Sigmoid colon (tissue), 7 donors: Measurements from ENCODE around the gene RXFP4. TPM values are rescaled to one million over a fixed set of nuclear protein-coding genes. Genes with fewer than 3 reads are reported as not detected.

Source experiments
- DNase-seq: peaks from one replicate; pipeline ENCODE4 v3.0.0-alpha.2; 2019
- H3K27ac ChIP-seq, 4 donors: fragments of 200-600 bp; sonication (generic); one replicate each; pipeline ENCODE4 v1.5.1; 2016 to 2019; ENCODE audit warnings: mild to moderate bottlenecking in 1 of 4
- H3K27me3 ChIP-seq, 3 donors: fragments of 200-600 bp; sonication (generic); one replicate each; pipeline ENCODE4 v1.5.1; 2019; ENCODE audit warnings: mild to moderate bottlenecking in 1 of 3
- H3K36me3 ChIP-seq, 4 donors: fragments of 200-600 bp; sonication (generic); one replicate each; pipeline ENCODE4 v1.5.1; 2016 to 2019
- H3K4me1 ChIP-seq, 4 donors: fragments of 200-600 bp; sonication (generic); one replicate each; pipeline ENCODE4 v1.5.1; 2017 to 2019
- H3K4me3 ChIP-seq, 4 donors: fragments of 200-600 bp; sonication (generic); one replicate each; pipeline ENCODE4 v1.5.1; 2017 to 2019; ENCODE audit warnings: mild to moderate bottlenecking in 2 of 4, moderate library complexity in 1 of 4
- H3K9me3 ChIP-seq, 4 donors: fragments of 200-600 bp in 3 of 4; sonication (generic) in 3 of 4; one replicate each; pipeline versions ENCODE4 v1.5.1 to v1.6.1; 2013 to 2019
- EP300 ChIP-seq, 4 donors: sonication (generic); formaldehyde crosslinking; IDR thresholded peaks; one replicate each; pipeline ENCODE4 v1.6.1; 2017; ENCODE audit warnings: antibody characterized with exemption in 4 of 4
- POLR2A ChIP-seq, 2 donors: fragments of 450-650 bp; IDR thresholded peaks; one replicate each; pipeline ENCODE4 v1.6.1; 2016; ENCODE audit warnings: antibody characterized with exemption in 2 of 2, mild to moderate bottlenecking in 2 of 2, moderate library complexity in 2 of 2
- POLR2AphosphoS5 ChIP-seq, 4 donors: sonication (generic); formaldehyde crosslinking; IDR thresholded peaks; one replicate each; pipeline ENCODE4 v1.6.1; 2017; ENCODE audit warnings: antibody characterized with exemption in 4 of 4
- WGBS, 2 donors: extraction: QIAGEN DNeasy Blood & Tissue Kit; methylation state at CpG; one replicate each; pipeline ENCODE4 v1.1.7; 2013; 5-methylcytosine and 5-hydroxymethylcytosine counted together
- intact Hi-C: fragments of 100-400 bp; cut with DNase I; formaldehyde crosslinking; loops from one replicate; pipeline ENCODE4 v1.15.1; 2023
- polyA plus RNA-seq, 3 donors: library from polyadenylated mRNA; stranded (reverse); fragments of 200-250 nt; gene quantifications; one replicate each; pipeline ENCODE4 v1.2.3, GENCODE V29; 2013
- total RNA-seq, 4 donors: library from RNA; depleted of rRNA; stranded (reverse); fragments of >200 nt; gene quantifications; one replicate each; pipeline ENCODE4 v1.1.0, GENCODE V29; 2016
- TF ChIP-seq, protein P1 (sequence below), 4 experiments: fragments of 450-650 bp in 3 of 4; fragments of 200-600 bp in 1 of 4; IDR thresholded peaks; one replicate each; pipeline ENCODE4 v1.5.1; 2016 to 2019; ENCODE audit warnings: antibody characterized with exemption in 4 of 4, mild to moderate bottlenecking in 3 of 4, moderate library complexity in 2 of 4
- donor health status: healthy with polysubstance abuse.
- donor health status: Bipolar disorder and iron deficiency.
- donor health status: healthy.

The RXFP4 gene
- total and polyA plus RNA-seq, 7 donors, result 1.8 to 2.7 TPM; not detected in 5

DNA sequence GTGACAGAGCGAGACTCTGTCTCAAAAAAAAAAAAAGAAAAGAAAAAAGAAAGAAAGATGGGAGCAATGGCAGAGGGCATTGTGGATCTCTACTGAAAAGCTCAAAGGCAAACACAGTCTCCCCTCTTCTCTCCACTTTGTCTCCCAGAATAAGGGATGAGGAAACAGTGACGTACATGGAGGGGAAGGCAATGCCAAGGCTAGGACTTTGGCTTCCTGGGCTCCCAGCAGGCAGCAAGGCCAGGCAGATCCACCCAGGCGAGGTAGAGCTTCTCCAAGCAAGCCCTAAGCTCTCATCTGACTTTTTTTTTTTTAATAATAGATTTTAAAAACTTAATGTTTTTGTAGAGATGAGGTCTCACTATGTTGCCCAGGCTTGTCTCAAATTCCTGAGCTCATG is 32.3 kb downstream of the RXFP4 start:
- TF ChIP-seq POLR2A (IDR thresholded peaks at IDR 0.05) (no peak), POLR2AphosphoS5 (IDR thresholded peaks at IDR 0.05) (no peak), EP300 (IDR thresholded peaks at IDR 0.05) (no peak)
- TF ChIP-seq, protein P1, sequence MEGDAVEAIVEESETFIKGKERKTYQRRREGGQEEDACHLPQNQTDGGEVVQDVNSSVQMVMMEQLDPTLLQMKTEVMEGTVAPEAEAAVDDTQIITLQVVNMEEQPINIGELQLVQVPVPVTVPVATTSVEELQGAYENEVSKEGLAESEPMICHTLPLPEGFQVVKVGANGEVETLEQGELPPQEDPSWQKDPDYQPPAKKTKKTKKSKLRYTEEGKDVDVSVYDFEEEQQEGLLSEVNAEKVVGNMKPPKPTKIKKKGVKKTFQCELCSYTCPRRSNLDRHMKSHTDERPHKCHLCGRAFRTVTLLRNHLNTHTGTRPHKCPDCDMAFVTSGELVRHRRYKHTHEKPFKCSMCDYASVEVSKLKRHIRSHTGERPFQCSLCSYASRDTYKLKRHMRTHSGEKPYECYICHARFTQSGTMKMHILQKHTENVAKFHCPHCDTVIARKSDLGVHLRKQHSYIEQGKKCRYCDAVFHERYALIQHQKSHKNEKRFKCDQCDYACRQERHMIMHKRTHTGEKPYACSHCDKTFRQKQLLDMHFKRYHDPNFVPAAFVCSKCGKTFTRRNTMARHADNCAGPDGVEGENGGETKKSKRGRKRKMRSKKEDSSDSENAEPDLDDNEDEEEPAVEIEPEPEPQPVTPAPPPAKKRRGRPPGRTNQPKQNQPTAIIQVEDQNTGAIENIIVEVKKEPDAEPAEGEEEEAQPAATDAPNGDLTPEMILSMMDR (IDR thresholded peaks at IDR 0.05), result no peak
- Histone ChIP-seq H3K36me3 (peaks cover 0 to 6% (median 0%) of the 10 kb centered on the region in 4 donors), H3K9me3 (no peaks in the 10 kb centered on the region), H3K27me3 (no peaks in the 10 kb centered on the region), H3K4me1 (peaks cover 0 to 86% (median 79%) of the 10 kb centered on the region in 4 donors), H3K27ac (peak overlapping the region; percentile 89 to 98 (median 92)), H3K4me3 (no peak overlapping the region)
- intact Hi-C loops, result no loop called here
- WGBS, 2 donors, result 79 to 91% methylated on average over 3 of the region's 3 CpGs
- no peak for DNase-seq

DNA sequence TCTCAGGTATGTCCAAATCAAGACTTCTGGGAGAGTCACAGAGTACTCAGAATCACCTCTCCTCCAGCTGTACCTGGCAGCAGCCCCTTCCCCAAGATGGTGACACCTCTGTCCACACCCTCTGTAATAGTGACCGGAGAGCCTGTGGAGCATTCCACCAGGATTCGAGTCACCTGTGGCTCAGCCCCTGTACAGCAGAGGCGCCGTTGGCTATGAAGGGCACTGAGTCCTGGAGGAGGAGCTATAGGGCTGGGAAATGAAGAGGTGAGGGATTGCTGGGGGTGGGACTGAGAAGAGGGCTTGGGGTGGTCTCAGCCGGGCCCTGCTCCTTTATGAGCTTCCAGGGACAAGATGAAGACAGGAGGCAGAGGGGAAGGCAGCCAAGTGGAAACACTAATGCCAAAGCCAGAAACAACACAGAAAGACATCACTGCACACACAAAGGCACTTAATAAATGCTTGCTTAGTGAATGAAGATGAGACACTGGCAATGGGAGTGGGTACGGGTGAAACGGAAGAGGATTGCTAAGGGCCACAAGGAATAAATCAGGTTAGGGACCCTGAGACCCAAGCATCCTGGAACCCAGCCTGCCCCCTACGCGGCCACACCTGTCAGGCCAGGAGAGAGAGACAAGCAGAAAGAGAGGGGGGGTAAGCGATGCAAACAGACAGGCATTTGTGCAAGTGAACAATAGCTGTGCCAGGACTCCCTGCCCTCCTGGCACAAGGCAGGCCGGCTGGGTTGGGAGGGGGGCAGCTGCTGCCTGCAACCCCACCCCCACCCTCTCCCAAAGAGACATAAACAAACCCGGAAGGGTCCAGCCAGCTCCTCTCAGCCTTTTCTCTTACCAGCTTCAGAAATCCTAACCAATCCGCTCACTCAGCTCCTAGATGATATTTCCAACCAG is 33.0 kb downstream of the RXFP4 start:
- no peak for TF ChIP-seq EP300 (IDR thresholded peaks at IDR 0.05)
- TF ChIP-seq, protein P1 (IDR thresholded peaks at IDR 0.05), result no peak
- no peak for TF ChIP-seq POLR2AphosphoS5 (IDR thresholded peaks at IDR 0.05)
- intact Hi-C loops, result no loop called here
- Histone ChIP-seq H3K4me1 (peaks cover 0 to 86% (median 79%) of the 10 kb centered on the region in 4 donors), H3K27me3 (no peaks in the 10 kb centered on the region), H3K4me3 (peak overlapping the region in 2 of 4 donors; percentile 69 to 96), H3K36me3 (no peaks in the 10 kb centered on the region), H3K9me3 (no peaks in the 10 kb centered on the region), H3K27ac (peak overlapping the region; percentile 89 to 98 (median 92))
- WGBS, 2 donors, result 42 to 63% methylated on average over 13 of the region's 13 CpGs
- DNase-seq, result no peak

DNA sequence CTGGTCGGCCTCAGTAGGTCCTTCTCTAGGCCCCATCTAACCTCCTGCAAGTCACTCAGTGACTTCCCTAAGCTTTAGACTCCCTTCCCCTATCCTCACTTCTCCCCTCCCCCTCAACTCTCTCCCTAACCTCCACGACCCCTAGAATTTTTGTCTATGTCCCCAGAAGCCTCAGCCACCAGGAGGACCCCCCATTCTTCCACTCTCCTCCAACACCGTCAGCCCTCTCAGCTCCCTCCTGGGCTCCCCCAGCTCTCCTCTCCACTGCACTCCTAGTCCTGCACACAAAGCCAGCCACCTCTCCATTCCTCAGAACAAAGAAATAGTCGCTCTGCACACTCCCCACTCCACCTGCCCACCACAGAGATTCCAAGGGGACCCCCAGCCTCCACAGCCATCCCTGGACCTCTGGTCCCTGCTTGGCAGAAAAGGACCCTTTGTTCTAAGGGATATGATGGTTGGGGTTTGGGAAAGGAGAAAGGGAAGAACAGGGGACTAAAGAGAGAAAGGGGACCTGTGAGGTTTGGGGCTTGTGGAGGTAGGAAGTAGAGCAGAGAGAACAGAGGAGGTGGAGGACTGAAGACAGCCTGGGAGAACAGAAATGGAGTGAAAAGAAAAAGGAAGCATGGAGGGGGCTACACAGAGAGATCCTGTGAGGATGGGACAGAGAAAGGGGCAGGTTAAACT is 34.1 kb downstream of the RXFP4 start:
- peaks cover 0 to 86% (median 78%) of the 10 kb centered on the region in 4 donors for H3K4me1 ChIP-seq
- DNase-seq, result no peak
- 27 to 69% methylated on average over 4 of the region's 4 CpGs for WGBS, 2 donors
- no peaks in the 10 kb centered on the region for H3K36me3 ChIP-seq
- H3K27me3 ChIP-seq, result no peaks in the 10 kb centered on the region
- intact Hi-C loops, result no loop called here
- TF ChIP-seq, protein P1 (IDR thresholded peaks at IDR 0.05), result no peak
- TF ChIP-seq POLR2A (IDR thresholded peaks at IDR 0.05) (no peak), EP300 (IDR thresholded peaks at IDR 0.05) (no peak), POLR2AphosphoS5 (IDR thresholded peaks at IDR 0.05) (no peak)
- H3K27ac ChIP-seq, result peak overlapping the region; percentile 89 to 98 (median 92)
- no peaks in the 10 kb centered on the region for H3K9me3 ChIP-seq
- peak overlapping the region; percentile 69 to 96 (median 84) for H3K4me3 ChIP-seq

DNA sequence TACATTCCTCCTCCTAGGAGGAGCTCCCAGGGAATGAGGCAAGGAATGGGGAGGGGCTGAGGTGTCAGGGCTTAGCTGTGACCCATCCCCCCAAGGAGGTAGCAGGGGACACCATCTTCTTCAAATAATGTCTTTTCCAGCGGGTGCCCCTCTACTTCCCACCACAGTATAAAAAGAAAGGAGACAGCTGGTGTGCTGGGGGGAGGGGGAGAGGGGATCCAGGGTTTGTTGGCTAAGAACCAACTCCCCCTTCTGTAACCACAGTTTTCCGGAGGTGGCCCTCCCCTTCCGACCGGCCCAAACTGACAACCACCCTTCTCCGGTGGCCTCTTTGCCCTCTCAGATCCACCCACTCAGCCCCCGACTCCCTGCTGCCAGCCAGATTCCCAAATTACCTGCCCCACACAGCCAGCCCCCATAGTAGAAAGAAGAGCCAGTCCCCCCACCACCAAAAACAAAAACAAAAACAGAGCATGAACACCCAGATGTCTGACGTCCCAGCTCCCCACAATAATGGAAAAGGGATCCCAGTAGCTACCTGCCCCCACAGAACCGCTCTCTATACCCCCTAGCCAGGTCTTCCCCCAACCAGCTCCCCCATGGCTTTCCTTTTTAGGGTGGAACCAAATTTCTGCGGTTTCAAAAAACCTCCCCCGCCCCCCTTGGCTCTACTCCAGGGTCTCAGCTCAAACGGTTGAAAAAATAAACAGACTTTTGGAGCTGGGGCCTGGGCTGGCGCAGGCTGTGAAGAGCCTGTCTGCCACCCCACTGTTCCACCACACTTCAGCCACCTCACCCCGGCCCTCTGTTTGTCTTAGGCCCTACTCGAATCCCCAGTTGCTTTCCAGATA is 34.8 kb downstream of the RXFP4 start:
- Histone ChIP-seq H3K27ac (peak overlapping the region; percentile 89 to 98 (median 92)), H3K9me3 (no peaks in the 10 kb centered on the region), H3K36me3 (no peaks in the 10 kb centered on the region), H3K4me3 (peak overlapping the region; percentile 69 to 96 (median 84)), H3K27me3 (no peaks in the 10 kb centered on the region), H3K4me1 (peaks cover 0 to 86% (median 73%) of the 10 kb centered on the region in 4 donors)
- intact Hi-C loops, result no loop called here
- 10 to 30% methylated on average over 14 of the region's 14 CpGs for WGBS, 2 donors
- TF ChIP-seq EP300 (IDR thresholded peaks at IDR 0.05) (no peak), POLR2AphosphoS5 (IDR thresholded peaks at IDR 0.05) (peak in 1 of 4 donors; percentile 25)
- DNase-seq, result peak; percentile 89
